HS-5 (cell line): ENCODE measurements around the gene TPK1.
"Not testable (repeated sequence)": the region's sequence is repeated elsewhere in the genome, so short reads cannot be mapped to it uniquely, and the experiment has no call there.

Experiments
- DNase-seq: peaks from one replicate; pipeline ENCODE4 v3.0.0-alpha.2; 2012; ENCODE audit warnings: low read depth

The TPK1 gene

GRCh38 chr7:144474800-144475615 lies 360.8 kb downstream of the TPK1 start:
- DNase-seq = no peak

- DNase-seq = no peak
These were observed 361.5 kb downstream of the TPK1 start for GRCh38 chr7:144474363-144474762.

DNA sequence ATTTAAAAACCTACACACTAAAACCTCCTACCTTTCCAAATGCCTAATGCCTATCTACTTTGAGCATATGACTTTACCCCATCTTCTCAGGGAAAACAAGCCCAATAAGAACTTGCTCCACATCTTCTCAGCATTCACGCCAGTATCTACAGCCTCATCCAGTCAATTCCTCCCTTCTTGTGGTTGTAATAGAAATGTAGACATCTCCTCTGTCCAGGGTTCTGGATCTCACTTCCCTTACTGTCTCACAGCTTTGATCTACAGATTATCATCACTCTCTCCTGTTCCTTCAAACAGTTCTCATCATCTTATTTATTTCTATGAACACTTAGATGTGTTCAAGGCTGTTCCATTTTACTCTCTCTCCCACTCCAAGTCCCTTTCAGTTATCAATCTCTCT lies 361.9 kb downstream of the TPK1 start:
- no peak for DNase-seq

DNA sequence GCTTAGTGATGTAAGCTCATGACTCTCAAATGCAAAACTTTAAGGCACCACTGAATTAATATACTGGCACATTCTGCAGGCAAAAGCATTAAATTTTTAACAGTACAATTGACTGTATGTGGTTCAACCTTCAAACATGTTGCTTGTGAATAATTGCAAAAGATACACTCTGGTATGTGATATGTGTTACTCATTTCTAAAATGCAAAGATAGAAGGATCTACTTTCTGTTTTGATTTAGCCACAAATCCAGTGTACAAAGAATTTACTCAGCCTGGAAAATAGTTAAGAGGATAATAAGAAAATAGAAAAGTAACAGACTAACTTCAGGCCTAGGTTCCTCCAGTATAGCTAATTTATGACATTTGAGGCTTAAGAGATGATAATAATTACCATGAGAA lies 365.8 kb downstream of the TPK1 start:
- no peak for DNase-seq

DNA sequence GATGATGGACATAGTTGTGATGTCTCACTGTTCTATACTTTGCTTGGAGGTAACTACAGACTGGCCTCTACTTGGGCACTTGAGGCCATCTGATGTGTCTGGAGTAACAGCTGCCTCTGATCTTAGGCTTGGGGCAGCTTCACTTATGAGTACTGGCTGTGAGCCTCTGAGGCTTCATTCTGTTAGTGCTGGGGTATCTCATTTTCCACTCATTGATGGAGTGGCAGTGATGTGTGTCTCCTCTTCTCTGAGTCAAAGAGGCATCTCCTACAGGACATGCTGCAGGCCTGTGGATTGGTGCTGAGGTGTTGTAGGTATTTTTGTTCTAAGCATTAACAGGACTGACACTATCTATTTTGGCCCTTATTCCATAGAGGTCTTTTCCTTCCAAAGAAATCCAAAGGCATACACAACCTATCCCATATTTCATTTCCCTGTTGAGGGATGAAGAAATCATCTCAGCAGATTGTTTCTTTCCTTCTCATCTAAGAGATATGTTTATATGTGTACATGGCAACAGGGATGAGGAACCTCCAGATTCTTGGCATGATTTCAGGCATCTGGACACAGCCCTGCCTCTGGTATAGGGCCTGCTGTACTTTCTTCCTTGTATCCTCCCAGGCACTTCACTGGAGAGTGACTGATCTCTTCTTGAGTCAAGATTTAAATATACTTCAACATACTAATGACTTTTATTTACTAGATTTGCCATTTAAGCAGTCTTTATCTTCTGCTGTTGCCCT lies 366.7 kb downstream of the TPK1 start:
- DNase-seq = no peak

GRCh38 chr7:144459635-144460034 lies 376.2 kb downstream of the TPK1 start:
- no peak for DNase-seq

- DNase-seq = no peak
These were observed 380.8 kb downstream of the TPK1 start for GRCh38 chr7:144455040-144455404.

DNA sequence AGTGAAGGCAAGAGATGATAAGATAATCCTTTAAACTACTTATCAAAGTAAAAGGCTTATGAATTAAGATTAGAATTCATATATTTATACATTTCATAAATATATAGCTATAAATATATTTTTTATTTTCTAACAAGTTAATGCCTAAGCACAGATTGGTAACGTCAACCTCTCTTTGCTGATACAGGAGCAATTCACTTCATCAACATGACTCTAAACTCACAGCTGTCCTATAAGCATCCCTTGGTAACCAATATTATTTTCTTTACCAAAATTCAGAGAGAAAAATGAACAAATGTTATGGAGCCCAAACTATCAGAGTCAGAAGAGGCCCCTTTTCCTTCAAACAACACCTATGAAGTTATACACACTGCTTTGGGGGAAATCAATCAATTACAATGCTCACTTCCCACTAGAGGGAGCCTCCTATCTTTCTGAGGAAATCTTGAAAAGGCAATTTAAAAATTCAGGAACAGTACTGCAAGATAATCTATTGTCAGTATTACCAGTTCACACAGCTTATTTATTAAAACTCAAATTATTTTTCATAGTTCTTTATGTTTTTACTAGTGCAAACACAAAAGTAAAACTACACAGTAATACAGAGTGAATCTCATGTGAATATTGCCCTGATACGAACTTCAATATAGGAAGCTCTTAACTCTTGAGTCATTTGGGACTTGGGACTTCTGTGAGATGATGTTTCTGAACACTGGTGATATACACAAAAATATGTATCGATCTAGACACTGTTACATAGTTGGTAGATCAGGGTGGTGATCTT lies 381.4 kb downstream of the TPK1 start:
- no peak for DNase-seq

GRCh38 chr7:144452064-144452463 lies 383.8 kb downstream of the TPK1 start:
- DNase-seq = no peak

DNA sequence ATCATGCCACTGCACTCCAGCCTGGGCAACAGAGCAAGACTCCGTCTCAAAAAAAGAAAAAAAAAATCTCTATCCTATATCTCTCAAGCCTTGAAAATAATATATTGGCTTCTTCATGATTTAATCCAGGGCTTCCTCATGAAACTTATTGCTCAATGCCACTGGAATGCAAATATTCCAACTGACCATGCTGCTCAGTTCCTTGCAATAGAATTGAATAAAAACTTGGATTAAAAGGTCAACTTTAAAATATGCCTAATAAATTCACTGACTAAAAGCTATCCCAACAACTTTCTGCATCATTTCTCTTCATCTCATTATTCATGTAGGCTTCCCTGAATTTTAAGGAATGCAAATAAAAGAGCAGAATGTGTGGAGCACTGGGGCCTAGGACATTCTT lies 390.3 kb downstream of the TPK1 start:
- no peak for DNase-seq

GRCh38 chr7:144439717-144440205 lies 396.1 kb downstream of the TPK1 start:
- no peak for DNase-seq

DNA sequence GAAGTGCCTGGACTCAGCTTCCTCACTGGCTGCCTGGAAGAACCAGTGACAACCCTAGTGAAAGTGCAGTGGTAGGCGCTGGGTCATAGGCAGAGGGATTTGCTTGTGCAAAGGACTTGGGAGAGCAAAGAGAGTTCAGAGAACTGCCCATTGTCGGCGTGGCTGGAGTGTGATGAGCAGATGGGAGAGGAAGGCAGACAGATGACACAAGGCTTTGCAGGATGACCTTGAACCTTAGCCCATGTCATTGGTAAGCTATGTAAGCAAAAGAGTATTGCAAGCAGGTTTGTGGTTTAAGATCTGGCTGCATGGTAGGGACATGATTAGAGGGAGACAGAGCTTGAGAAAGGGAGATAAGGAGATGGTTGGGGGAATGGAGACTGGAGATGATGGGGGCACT lies 397.1 kb downstream of the TPK1 start:
- no peak for DNase-seq

DNA sequence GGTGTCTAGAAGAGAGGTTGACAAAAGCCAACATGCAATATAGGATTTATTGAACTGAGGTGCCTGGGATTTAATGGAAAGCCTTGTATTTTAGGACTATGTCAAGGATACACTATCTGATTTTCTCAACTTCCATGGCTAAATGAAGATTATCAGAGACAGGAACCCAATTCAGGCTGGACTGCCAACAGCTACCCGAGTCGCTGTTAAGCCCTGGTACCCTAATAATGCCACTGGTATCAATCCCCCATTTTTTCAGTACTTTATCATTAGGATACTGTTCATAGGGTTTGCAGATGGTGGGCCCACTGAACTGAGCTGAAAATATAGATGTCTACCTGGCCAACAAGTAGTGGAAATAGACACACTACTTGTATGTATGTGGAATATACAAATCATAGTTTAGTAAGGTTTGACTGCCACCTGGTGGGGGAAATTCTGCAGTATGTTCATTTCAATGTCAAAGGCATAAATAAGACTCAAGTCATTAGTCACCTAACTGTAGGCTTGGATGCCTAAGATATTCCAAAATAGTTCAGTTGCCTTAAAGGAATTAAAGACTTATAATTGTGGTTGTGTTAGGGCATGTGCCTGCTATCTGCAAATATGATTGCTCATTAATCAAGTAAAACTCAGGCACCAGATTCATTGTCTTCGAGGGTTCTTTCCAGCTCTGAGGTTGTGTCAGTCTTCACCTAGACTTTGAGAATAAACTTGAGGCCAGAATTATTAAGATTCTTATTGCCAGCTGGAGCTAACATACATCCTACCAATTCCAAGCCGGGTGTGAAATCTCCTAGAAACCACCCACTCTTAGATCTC lies 398.3 kb downstream of the TPK1 start:
- no peak for DNase-seq

GRCh38 chr7:144436500-144436899 lies 399.4 kb downstream of the TPK1 start:
- no peak for DNase-seq

DNA sequence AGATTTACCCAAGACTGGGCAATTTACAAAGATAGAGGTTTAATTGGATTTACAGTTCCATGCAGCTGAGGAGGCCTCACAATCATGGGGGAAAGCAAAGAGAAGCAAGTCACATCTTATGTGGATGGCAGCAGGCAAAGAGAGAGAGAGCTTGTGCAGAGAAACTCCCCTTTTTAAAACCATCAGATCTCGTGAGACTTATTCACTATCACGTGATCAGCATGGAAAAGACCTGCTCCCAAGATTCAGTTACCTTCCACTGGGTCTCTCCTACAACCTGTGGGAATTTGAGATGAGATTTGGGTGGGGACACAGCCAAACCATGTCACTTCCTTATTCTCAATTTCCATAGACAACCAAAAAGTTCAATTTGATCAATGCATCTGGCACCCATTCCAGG lies 407.4 kb downstream of the TPK1 start:
- no peak for DNase-seq

DNA sequence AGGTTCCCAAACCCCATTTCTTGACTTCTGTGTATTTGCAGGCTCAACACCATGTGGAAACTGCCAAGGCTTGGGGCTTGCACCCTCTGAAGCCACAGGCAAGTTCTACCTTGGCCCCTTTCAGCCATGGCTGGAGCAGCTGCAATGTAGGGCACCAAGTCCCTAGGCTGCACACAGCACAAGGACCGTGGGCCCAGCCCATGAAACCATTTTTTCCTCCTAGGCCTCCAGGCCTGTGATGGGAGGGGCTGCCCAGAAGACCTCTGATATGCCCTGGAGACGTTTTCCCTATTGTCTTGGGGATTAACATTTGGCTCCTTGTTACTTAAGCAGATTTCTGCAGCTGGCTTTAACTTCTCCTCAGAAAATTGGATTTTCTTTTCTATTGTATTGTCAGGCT lies 408.3 kb downstream of the TPK1 start:
- not testable (repeated sequence) for DNase-seq

- not testable (repeated sequence) for DNase-seq
These were observed 416.9 kb downstream of the TPK1 start for GRCh38 chr7:144418931-144419330.

- no peak for DNase-seq
These were observed 419.5 kb downstream of the TPK1 start for GRCh38 chr7:144416341-144416740.

DNA sequence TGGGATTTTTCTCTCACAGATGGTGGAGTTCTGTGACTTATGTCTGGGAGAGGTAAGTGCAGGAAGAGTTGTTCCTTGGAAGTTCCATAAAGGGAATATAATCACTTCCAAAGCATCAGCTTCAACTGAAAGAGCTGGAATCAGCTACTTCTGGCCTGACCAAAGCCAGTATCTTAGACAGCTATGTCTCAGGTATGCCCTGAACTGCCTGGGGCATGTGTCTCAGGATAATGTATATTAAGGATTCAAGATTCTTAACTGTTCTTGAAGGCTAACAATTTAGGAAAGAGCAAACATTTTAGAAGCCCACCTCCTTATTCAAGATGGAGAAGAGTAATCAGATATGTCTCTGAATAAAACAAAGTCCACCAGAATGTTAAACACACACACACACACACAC lies 420.0 kb downstream of the TPK1 start:
- no peak for DNase-seq

- no peak for DNase-seq
These were observed 421.0 kb downstream of the TPK1 start for GRCh38 chr7:144414815-144415214.

GRCh38 chr7:144410441-144410840 lies 425.4 kb downstream of the TPK1 start:
- no peak for DNase-seq

- DNase-seq = no peak
These were observed 427.7 kb downstream of the TPK1 start for GRCh38 chr7:144408121-144408520.
